ENCODE data around the gene RTN4R. TPM values are rescaled to one million over a fixed set of nuclear protein-coding genes. Genes with fewer than 3 reads are reported as not detected.

RTN4R gene
- total RNA-seq, 1 experiment from 2014 or later, result 25.0 TPM

- TF ChIP-seq PRRX2 (CRISPR knock-in tag; IDR thresholded peaks at IDR 0.05) (no peak), TEAD4 (CRISPR knock-in tag; IDR thresholded peaks at IDR 0.05) (no peak), ZNF423 (CRISPR knock-in tag; IDR thresholded peaks at IDR 0.05) (no peak), ZNF121 (CRISPR knock-in tag; IDR thresholded peaks at IDR 0.05) (no peak), SP1 (CRISPR knock-in tag; conservative IDR thresholded peaks at IDR 0.05) (no peak), FOXP4 (CRISPR knock-in tag; IDR thresholded peaks at IDR 0.05) (no peak), USF2 (CRISPR knock-in tag; IDR thresholded peaks at IDR 0.05) (no peak)
Observed at GRCh38 chr22:20253161-20253560, 15.0 kb downstream of the RTN4R start (continued).

- Mint-ChIP-seq H3K27ac (no peak overlapping the region), H3K4me3 (no peak overlapping the region), H3K4me1 (no peaks in the 10 kb centered on the region), H3K27me3 (ENCODE audit: low read depth) (no peaks in the 10 kb centered on the region), H3K9me3 (no peaks in the 10 kb centered on the region), H3K36me3 (no peaks in the 10 kb centered on the region)
- CTCF ChIA-PET, result no interaction called here
- POLR2A ChIA-PET, result no interaction called here
- no peak for TF ChIP-seq TEAD4 (CRISPR knock-in tag; IDR thresholded peaks at IDR 0.05)
- no peak for TF ChIP-seq ZNF138 (CRISPR knock-in tag; conservative IDR thresholded peaks at IDR 0.05)
- no peak for TF ChIP-seq TEAD1 (CRISPR knock-in tag; IDR thresholded peaks at IDR 0.05)
- TF ChIP-seq E2F4 (CRISPR knock-in tag; IDR thresholded peaks at IDR 0.05; ENCODE audit: borderline replicate concordance, low read depth), result no peak
- no peak for TF ChIP-seq ZNF512 (CRISPR knock-in tag; IDR thresholded peaks at IDR 0.05; ENCODE audit: borderline replicate concordance)
- TF ChIP-seq SOX15 (CRISPR knock-in tag; IDR thresholded peaks at IDR 0.05), result no peak
- no peak for TF ChIP-seq ZBTB43 (CRISPR knock-in tag; IDR thresholded peaks at IDR 0.05)
- no peak for TF ChIP-seq TCF7 (CRISPR knock-in tag; IDR thresholded peaks at IDR 0.05; ENCODE audit: low read depth)
- TF ChIP-seq NFATC4 (CRISPR knock-in tag; IDR thresholded peaks at IDR 0.05), result no peak
- TF ChIP-seq AFF4 (CRISPR knock-in tag; IDR thresholded peaks at IDR 0.05; ENCODE audit: borderline replicate concordance), result no peak
- no peak for TF ChIP-seq ZNF281 (CRISPR knock-in tag; IDR thresholded peaks at IDR 0.05)
- no peak for TF ChIP-seq ZNF425 (CRISPR knock-in tag; conservative IDR thresholded peaks at IDR 0.05)
- no peak for TF ChIP-seq MYBL2 (CRISPR knock-in tag; IDR thresholded peaks at IDR 0.05)
- TF ChIP-seq GTF2I (CRISPR knock-in tag; conservative IDR thresholded peaks at IDR 0.05), result no peak
- no peak for TF ChIP-seq GABPB1 (CRISPR knock-in tag; IDR thresholded peaks at IDR 0.05)
- DNase-seq (ENCODE audit: low spot score) (no peak), ATAC-seq (no peak)
Observed at GRCh38 chr22:20251981-20252380, 16.1 kb downstream of the RTN4R start.

All from WTC11 (cell line).